Measurements from ENCODE around the gene CFLAR. TPM values are rescaled to one million over a fixed set of nuclear protein-coding genes. Genes with fewer than 3 reads are reported as not detected.

CFLAR gene
- total RNA-seq, 1 donor from 2014 or later, result 241 TPM

GRCh38 chr2:201150454-201151020 lies 34.6 kb downstream of the CFLAR start:
- Mint-ChIP-seq H3K9me3 (ENCODE audit: unreplicated experiment) (no peaks in the 10 kb centered on the region), H3K4me1 (ENCODE audit: unreplicated experiment) (peaks cover 24% of the 10 kb centered on the region), H3K27me3 (ENCODE audit: unreplicated experiment) (no peaks in the 10 kb centered on the region), H3K36me3 (ENCODE audit: low read depth, unreplicated experiment) (peaks cover 62% of the 10 kb centered on the region), H3K27ac (ENCODE audit: unreplicated experiment) (peak overlapping the region; percentile 39), H3K4me3 (ENCODE audit: unreplicated experiment) (peak overlapping the region; percentile 60)
- no peak for TF ChIP-seq CTCF (IDR thresholded peaks at IDR 0.05; ENCODE audit: unreplicated experiment)
- no peak for DNase-seq (ENCODE audit: low spot score)

DNA sequence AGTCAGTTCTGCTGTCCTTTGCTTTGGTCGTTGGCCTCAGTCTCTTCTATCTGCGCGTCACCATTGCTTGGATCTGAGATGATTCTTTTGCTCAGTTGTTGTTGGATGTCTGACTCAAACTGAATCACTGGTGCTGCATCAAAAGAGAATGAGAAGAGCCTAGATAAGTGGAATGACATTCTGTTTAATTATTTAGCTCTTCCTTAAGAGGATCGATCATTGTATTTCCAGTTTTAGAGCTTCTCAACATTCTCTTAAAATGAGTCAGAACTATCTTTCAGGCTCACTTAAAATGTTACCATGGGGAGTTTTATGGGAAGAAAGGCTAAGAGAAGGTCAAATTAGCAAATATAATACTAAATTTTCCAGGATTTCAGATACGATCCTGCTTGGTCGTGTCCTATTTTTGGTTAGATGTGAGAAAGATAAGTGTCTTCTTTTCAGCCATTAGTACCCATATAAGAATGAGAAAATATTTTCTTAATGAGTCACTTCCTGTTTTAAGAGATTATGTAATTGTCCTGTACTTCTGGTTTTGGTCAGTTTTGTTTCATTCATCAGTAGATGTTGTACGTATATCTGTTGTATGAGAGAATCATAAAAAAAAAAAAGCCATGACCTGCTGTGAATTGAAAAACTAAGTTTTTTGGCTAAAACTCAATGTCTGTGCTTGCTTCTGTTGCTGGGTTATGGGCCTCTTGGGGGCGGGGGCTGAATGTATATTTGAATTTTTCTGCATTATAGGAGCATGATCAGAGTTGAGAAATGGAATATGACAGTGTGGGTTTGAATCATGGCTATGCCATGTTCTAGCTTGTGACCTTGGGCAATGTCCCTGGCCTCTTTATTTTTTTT lies 35.4 kb downstream of the CFLAR start:
- no peak for DNase-seq (ENCODE audit: low spot score)
- Mint-ChIP-seq H3K27ac (ENCODE audit: unreplicated experiment) (peak overlapping the region; percentile 39), H3K36me3 (ENCODE audit: low read depth, unreplicated experiment) (peaks cover 68% of the 10 kb centered on the region), H3K27me3 (ENCODE audit: unreplicated experiment) (no peaks in the 10 kb centered on the region), H3K4me1 (ENCODE audit: unreplicated experiment) (peaks cover 31% of the 10 kb centered on the region), H3K9me3 (ENCODE audit: unreplicated experiment) (no peaks in the 10 kb centered on the region), H3K4me3 (ENCODE audit: unreplicated experiment) (peak overlapping the region; percentile 10)
- TF ChIP-seq CTCF (IDR thresholded peaks at IDR 0.05; ENCODE audit: unreplicated experiment), result no peak

DNA sequence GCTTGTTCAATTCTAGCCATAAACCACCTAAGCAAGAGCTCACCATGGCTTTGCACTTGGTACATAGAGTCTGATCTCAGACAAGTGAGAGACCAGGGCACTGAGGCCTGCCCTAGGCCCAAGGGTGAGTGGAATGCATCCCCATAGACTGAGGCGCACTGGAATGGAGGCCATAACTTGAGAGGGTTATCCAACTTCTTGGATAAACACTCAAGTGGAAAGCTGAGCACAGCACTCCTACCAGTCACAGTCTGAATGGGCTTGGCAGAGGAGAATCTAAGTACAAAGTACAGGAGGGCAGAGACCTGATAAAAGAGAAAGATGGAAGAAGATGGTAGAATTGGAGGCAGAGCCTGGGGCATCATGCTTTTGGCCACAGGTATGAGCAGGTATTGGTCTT lies 36.6 kb downstream of the CFLAR start:
- no peaks in the 10 kb centered on the region for H3K9me3 Mint-ChIP-seq (ENCODE audit: unreplicated experiment)
- DNase-seq (ENCODE audit: low spot score), result no peak
- no peak for TF ChIP-seq CTCF (IDR thresholded peaks at IDR 0.05; ENCODE audit: unreplicated experiment)
- H3K36me3 Mint-ChIP-seq (ENCODE audit: low read depth, unreplicated experiment), result peaks cover 68% of the 10 kb centered on the region
- peaks cover 33% of the 10 kb centered on the region for H3K4me1 Mint-ChIP-seq (ENCODE audit: unreplicated experiment)
- H3K4me3 Mint-ChIP-seq (ENCODE audit: unreplicated experiment), result no peak overlapping the region
- H3K27me3 Mint-ChIP-seq (ENCODE audit: unreplicated experiment), result no peaks in the 10 kb centered on the region
- H3K27ac Mint-ChIP-seq (ENCODE audit: unreplicated experiment), result no peak overlapping the region

GRCh38 chr2:201152999-201153815 lies 37.2 kb downstream of the CFLAR start:
- H3K27ac Mint-ChIP-seq (ENCODE audit: unreplicated experiment), result no peak overlapping the region
- H3K27me3 Mint-ChIP-seq (ENCODE audit: unreplicated experiment), result no peaks in the 10 kb centered on the region
- H3K4me1 Mint-ChIP-seq (ENCODE audit: unreplicated experiment), result peaks cover 40% of the 10 kb centered on the region
- no peaks in the 10 kb centered on the region for H3K9me3 Mint-ChIP-seq (ENCODE audit: unreplicated experiment)
- DNase-seq (ENCODE audit: low spot score), result no peak
- peak overlapping the region; percentile 4 for H3K4me3 Mint-ChIP-seq (ENCODE audit: unreplicated experiment)
- H3K36me3 Mint-ChIP-seq (ENCODE audit: low read depth, unreplicated experiment), result peaks cover 74% of the 10 kb centered on the region
- no peak for TF ChIP-seq CTCF (IDR thresholded peaks at IDR 0.05; ENCODE audit: unreplicated experiment)
